Measurements from ENCODE around the gene NLRP5.
"Not testable (repeated sequence)": the region's sequence is repeated elsewhere in the genome, so short reads cannot be mapped to it uniquely, and the experiment has no call there.

DNA sequence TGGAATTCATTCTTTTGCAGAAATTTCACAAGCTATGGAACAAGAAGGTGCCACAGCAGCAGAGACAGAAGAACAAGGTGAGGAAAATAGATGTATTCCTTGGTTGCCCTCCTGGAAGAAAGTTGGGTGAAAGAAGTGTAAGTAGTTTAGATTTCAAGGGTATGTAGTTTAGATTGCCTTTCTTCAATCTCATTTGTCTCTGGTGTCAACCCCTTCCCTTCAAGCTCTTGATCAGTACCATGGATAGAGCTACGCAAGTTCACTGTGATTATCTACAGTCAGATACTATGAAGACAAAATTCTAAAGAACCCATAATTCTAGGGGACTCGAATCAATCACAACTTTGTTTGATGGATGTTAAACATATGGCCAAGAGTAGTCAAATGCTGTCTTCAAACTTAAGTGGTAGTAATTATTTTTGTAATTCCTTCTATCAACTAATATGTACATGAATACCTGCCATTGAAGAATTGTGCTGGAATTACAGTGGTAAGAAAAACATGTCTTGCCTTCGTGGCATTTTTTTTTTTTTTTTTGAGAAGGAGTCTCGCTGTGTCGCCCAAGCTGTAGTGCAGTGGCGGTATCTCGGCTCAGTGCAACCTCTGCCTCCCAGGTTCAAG lies 33.9 kb downstream of the NLRP5 start:
- TF ChIP-seq, protein P1, sequence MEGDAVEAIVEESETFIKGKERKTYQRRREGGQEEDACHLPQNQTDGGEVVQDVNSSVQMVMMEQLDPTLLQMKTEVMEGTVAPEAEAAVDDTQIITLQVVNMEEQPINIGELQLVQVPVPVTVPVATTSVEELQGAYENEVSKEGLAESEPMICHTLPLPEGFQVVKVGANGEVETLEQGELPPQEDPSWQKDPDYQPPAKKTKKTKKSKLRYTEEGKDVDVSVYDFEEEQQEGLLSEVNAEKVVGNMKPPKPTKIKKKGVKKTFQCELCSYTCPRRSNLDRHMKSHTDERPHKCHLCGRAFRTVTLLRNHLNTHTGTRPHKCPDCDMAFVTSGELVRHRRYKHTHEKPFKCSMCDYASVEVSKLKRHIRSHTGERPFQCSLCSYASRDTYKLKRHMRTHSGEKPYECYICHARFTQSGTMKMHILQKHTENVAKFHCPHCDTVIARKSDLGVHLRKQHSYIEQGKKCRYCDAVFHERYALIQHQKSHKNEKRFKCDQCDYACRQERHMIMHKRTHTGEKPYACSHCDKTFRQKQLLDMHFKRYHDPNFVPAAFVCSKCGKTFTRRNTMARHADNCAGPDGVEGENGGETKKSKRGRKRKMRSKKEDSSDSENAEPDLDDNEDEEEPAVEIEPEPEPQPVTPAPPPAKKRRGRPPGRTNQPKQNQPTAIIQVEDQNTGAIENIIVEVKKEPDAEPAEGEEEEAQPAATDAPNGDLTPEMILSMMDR (IDR thresholded peaks at IDR 0.05 in 8 of 11, conservative IDR thresholded peaks at IDR 0.05 in 3 of 11), result not testable (repeated sequence)
- not testable (repeated sequence) for TF ChIP-seq POLR2A, POLR2AphosphoS5 (IDR thresholded peaks at IDR 0.05)
